Measurements from ENCODE around the gene IMPDH1. TPM values are rescaled to one million over a fixed set of nuclear protein-coding genes. Genes with fewer than 3 reads are reported as not detected.
A peak's percentile ranks its signal among the peaks of the same experiment; 100 is the strongest.

IMPDH1 gene
- total RNA-seq, 2 donors from 2014 or later, result 44.7 to 49.4 TPM

GRCh38 chr7:128392446-128393327 is 17.1 kb downstream of the IMPDH1 start:
- intact Hi-C loops (cut with DNase I), result no loop called here
- DNase-seq (ENCODE audit: low spot score), result peak; percentile 69

GRCh38 chr7:128391805-128392204 is 18.0 kb downstream of the IMPDH1 start:
- DNase-seq (ENCODE audit: low spot score), result peak; percentile 69
- intact Hi-C loops (cut with DNase I), result no loop called here

GRCh38 chr7:128390871-128391565 is 18.8 kb downstream of the IMPDH1 start:
- DNase-seq (ENCODE audit: low spot score), result peak; percentile 66

GRCh38 chr7:128389618-128390329 is 20.0 kb downstream of the IMPDH1 start:
- intact Hi-C loops (cut with DNase I), result no loop called here
- peak; percentile 53 for DNase-seq (ENCODE audit: low spot score)

More at GRCh38 chr7:128390871-128391565, 18.8 kb downstream of the IMPDH1 start:
- intact Hi-C loops (cut with DNase I), result no loop called here

- intact Hi-C loops (cut with DNase I), result no loop called here
- peak; percentile 37 for DNase-seq (ENCODE audit: low spot score)
Measured at GRCh38 chr7:128389085-128389617, 20.6 kb downstream of the IMPDH1 start.

DNA sequence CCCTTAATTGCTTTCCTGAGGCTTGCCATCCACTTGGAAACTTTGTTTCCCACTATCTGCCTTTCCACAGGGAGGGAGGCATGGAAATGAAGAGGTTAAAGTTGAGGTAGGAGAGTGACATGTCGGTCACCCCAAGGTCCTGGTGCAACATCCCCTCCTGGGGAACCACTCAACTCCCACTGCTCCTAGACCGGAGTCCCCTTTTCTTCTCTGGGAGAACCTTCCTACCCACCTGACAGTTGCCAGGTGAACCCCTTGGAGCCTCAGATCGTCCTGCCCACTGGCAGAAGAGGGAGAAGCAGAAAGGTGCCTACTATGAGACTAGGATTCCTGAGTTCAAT is 21.7 kb downstream of the IMPDH1 start:
- DNase-seq (ENCODE audit: low spot score), result no peak
- intact Hi-C loops (cut with DNase I), result no loop called here

- intact Hi-C loops (cut with DNase I), result loop anchor here (2.0 kb wide), 2 partner anchors 39 to 41 kb away; no protein-coding TSS in a partner anchor
- DNase-seq (ENCODE audit: low spot score), result peak; percentile 95
Measured at GRCh38 chr7:128387216-128388144, 22.3 kb downstream of the IMPDH1 start.

GRCh38 chr7:128385988-128386925 is 23.5 kb downstream of the IMPDH1 start:
- DNase-seq (ENCODE audit: low spot score), result no peak
- intact Hi-C loops (cut with DNase I), result loop anchor here (2.0 kb wide), 2 partner anchors 37 to 39 kb away; no protein-coding TSS in a partner anchor

GRCh38 chr7:128384726-128385125 is 25.1 kb downstream of the IMPDH1 start:
- intact Hi-C loops (cut with DNase I), result no loop called here
- DNase-seq (ENCODE audit: low spot score), result no peak

GRCh38 chr7:128383776-128384175 is 26.0 kb downstream of the IMPDH1 start:
- intact Hi-C loops (cut with DNase I), result no loop called here
- DNase-seq (ENCODE audit: low spot score), result no peak

- peak; percentile 94 for DNase-seq (ENCODE audit: low spot score)
- intact Hi-C loops (cut with DNase I), result no loop called here
Measured at GRCh38 chr7:128381161-128381821, 28.5 kb downstream of the IMPDH1 start.

DNA sequence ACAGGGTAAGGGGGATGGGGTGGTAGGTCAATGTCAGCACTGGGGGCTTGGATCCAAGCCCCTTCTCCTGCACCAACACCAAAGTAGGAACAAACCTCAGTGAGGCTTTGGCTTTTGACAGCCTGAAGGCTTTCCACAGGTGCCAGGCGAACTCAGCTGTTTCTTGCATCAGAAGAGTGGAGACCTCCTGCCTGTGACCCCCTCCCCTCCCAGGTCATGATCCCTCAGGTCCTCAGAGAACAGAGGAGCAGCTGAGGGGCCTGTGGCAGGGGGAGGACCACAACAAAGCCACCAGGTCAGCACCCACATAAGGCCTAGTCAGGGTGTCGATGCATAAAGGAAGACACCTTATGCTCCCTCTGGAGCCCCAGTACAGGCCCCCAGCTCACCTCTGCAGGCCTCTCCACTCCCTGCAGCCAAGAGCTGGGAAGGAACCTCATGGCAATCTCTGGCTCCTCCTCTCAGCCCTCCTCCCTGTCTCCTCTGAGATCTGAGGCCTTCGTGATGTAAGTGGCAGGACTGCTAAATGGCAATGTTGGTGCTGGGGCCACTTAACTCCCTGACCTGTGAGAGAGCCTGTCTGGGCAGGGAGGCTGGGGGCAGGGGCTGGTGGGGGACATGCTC is 29.2 kb downstream of the IMPDH1 start:
- intact Hi-C loops (cut with DNase I), result no loop called here
- peak; percentile 52 for DNase-seq (ENCODE audit: low spot score)

DNA sequence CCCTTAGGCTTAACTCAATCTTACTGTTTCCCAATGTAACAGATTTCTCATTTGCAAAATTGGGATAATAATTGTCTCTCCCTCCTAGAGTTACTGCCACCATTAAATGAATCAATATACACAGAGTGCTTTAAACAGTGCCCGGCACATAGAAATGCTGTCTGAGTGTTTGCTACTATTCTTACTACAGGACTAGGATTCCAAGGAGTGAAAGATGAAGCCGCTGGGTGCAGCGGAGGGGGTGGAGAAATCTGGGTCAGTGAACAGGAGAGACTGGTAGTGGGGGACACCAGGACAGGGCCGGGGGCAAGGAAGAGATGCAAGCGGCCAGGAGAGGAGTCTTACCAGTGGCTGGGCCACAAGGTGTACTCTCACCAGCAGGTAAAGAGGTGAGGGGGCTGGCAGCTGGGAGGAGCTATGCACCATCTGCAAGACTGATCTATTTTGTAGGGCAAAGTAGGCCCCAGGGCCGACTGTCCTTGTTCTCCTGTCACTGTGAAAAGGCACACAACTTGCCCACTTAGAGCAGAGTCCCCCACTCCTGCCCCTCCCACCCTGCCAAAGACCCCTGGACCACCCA is 29.8 kb downstream of the IMPDH1 start:
- peak; percentile 62 for DNase-seq (ENCODE audit: low spot score)
- intact Hi-C loops (cut with DNase I), result no loop called here

DNA sequence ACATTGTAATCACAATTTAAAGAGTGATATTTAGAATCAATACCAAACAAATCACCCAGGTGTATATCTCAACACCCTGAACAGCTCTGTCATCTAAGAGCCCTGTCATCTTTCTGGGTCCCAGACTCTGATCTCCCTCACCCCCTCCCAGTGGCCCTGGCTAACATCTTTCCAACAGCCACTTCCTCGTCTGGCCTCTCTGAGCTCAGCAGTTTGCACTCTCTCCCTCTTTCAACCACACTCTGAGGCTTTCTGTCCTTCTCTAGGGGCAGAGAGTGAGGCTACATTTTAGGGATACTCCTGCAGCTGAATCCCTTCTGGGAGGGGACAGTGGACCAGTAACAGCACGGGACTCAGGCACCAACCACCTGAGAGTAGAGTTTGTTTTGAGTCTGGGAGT is 31.1 kb downstream of the IMPDH1 start:
- intact Hi-C loops (cut with DNase I), result no loop called here

DNA sequence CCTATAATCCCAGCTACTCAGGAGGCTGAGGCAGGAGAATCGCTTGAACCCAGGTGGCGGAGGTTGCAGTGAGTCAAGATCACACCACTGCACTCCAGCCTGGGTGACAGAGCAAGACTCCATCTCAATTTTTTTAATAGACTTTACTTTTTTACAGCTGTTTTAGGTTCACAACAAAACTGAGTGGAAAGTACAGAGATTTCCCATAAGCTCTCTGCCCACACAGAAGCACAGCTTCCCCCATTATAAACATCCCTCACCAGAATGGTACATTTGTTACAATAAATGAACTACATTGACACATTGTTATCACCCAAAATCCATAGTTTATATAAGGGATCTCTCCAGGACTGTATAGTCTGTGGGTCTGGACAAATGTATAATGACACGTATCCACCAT is 33.7 kb downstream of the IMPDH1 start:
- intact Hi-C loops (cut with DNase I), result no loop called here
- DNase-seq (ENCODE audit: low spot score), result no peak

More for the DNA sequence above, 31.1 kb downstream of the IMPDH1 start:
- DNase-seq (ENCODE audit: low spot score), result no peak

DNA sequence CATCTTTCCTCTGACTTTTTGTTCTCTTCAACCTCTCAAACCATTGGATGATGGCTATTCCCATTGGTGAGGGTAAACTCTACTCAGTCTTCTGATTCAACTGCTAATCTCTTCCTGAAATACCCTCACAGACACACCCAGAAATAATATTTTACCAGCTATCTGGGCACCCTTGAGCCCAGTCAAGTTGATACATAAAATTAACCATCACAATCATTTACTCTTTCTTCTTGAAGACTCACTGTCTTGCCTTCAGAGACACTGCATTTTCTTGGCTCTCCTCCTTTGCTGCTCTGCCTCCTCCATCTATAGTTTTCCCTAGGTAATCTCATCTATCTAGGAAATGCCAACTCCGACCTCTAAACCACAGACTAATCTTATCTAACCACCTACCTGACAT is 35.7 kb downstream of the IMPDH1 start:
- no peak for DNase-seq (ENCODE audit: low spot score)
- intact Hi-C loops (cut with DNase I), result no loop called here
